Bronchial epithelial cell (primary cell): ENCODE measurements around the gene NALCN. TPM values are rescaled to one million over a fixed set of nuclear protein-coding genes. Genes with fewer than 3 reads are reported as not detected.

Experiments
- DNase-seq: peaks from one replicate; pipeline ENCODE4 v3.0.0-alpha.2; 2010; ENCODE audit warnings: low read depth
- FAIRE-seq: peaks from 2 replicates; lab custom pipeline; 2011; peaks lifted over from hg19 to GRCh38; lab: Jason Lieb, UNC
- H3K27me3 ChIP-seq: 2 replicates; pipeline ENCODE4 v1.5.1; 2011; ENCODE audit warnings: low read length; ENCODE audit not compliant: control insufficient read depth, insufficient read depth
- H3K36me3 ChIP-seq: 2 replicates; pipeline ENCODE4 v1.5.1; 2011; ENCODE audit warnings: low read length; ENCODE audit not compliant: control insufficient read depth, insufficient read depth
- H3K4me3 ChIP-seq: 2 replicates; pipeline ENCODE4 v1.5.1; 2011; ENCODE audit warnings: mild to moderate bottlenecking, low read depth, low read length, control low read depth
- total RNA-seq: library from RNA; depleted of rRNA; stranded (reverse); fragments of >200 nt; gene quantifications from 2 replicates; pipeline ENCODE4 v1.2.1, GENCODE V29; 2014
- TF ChIP-seq, protein P1 (sequence below): IDR thresholded peaks from 2 replicates; pipeline ENCODE4 v1.5.1; 2011; ENCODE audit warnings: mild to moderate bottlenecking, moderate library complexity, low read length, control low read depth, inconsistent platforms; ENCODE audit not compliant: insufficient read depth, severe bottlenecking

NALCN gene
- total RNA-seq, 1 donor from 2014 or later: 0.26 TPM

DNA sequence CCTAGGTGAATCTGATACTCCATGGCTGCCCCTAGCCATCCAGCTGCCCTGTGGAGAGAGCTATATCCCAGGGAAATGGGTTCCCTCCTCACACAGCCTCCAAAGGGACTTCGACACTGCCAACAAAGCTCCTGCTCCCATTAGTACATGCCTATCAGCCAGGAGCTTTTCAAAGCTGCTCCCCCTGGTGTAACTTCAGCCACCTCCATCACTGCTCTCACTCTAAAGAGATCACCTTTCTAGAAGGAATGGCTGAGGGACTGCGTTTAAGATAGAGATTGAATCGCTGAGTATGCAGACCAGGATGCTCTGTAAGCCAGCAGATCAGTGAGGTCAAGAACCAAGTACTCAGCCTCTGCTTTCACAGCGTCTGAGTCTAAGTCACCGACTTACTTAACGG is 213.7 kb downstream of the NALCN start:
- H3K27me3 ChIP-seq: no peaks in the 10 kb centered on the region
- TF ChIP-seq, protein P1, sequence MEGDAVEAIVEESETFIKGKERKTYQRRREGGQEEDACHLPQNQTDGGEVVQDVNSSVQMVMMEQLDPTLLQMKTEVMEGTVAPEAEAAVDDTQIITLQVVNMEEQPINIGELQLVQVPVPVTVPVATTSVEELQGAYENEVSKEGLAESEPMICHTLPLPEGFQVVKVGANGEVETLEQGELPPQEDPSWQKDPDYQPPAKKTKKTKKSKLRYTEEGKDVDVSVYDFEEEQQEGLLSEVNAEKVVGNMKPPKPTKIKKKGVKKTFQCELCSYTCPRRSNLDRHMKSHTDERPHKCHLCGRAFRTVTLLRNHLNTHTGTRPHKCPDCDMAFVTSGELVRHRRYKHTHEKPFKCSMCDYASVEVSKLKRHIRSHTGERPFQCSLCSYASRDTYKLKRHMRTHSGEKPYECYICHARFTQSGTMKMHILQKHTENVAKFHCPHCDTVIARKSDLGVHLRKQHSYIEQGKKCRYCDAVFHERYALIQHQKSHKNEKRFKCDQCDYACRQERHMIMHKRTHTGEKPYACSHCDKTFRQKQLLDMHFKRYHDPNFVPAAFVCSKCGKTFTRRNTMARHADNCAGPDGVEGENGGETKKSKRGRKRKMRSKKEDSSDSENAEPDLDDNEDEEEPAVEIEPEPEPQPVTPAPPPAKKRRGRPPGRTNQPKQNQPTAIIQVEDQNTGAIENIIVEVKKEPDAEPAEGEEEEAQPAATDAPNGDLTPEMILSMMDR: no peak
- H3K4me3 ChIP-seq: no peak overlapping the region
- FAIRE-seq (no peak), DNase-seq (no peak)
- no peaks in the 10 kb centered on the region for H3K36me3 ChIP-seq

DNA sequence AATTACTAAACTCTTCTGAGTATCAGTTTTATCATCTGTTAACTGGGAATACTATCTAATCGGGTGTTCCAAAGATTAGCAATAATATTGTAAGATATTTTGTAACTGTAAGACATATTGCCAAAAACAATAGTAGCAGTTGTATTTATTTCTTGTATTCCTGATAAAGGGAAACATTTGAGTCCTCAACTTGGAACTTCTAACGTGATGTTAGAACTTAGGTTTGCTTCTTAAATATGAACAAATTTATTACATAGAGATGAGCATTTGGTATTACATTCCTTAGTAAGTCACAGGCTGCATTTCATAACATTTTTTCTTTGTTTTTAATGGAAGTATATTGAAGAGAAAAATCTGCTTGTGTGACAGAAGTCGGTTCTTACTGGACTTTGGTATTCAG is 225.3 kb downstream of the NALCN start:
- TF ChIP-seq, protein P1: no peak
- H3K36me3 ChIP-seq: no peaks in the 10 kb centered on the region
- no peak overlapping the region for H3K4me3 ChIP-seq
- H3K27me3 ChIP-seq: no peaks in the 10 kb centered on the region
- FAIRE-seq (no peak), DNase-seq (no peak)

DNA sequence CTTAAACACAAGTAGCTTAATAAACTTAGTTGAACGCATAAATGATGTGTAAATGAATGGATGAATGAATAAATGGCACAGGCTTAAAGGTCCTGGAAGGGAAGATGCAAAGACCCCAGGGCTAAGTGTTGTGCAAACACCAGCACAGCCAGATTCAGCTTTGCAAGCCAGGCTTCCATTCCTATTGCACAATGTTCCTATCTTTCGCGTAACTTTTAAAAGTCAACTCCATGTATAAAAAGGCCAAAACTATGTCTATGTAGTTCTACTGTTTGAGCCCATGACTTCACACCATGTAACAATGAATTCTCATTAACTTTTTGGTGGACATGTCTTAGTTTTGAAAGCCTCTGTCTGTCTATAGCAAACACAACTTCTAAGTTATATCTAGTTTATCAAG is 226.0 kb downstream of the NALCN start:
- no peak overlapping the region for H3K4me3 ChIP-seq
- FAIRE-seq: no peak
- no peaks in the 10 kb centered on the region for H3K36me3 ChIP-seq
- DNase-seq: no peak
- H3K27me3 ChIP-seq: no peaks in the 10 kb centered on the region
- TF ChIP-seq, protein P1: no peak

DNA sequence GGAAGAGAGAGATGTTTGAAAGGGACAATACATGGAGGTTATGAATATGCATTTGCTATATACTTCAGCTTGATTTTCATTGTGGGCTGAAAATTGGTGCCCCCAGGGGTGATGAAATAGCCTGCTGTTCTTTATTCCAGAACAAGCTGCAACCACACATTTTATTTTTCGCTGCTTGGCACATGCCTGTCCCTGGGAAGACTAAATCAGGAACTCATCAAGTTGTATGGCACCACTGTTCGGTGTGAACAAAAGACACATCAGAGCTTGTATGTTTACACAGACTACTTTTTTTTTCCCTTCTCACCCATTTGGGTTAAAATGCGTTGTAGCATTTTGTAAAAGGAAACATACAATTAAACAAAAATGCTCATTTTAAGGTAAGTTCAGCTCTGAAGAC is 230.7 kb downstream of the NALCN start:
- TF ChIP-seq, protein P1: no peak
- no peak for DNase-seq
- FAIRE-seq: no peak
- Histone ChIP-seq H3K27me3 (no peaks in the 10 kb centered on the region), H3K36me3 (no peaks in the 10 kb centered on the region), H3K4me3 (no peak overlapping the region)

DNA sequence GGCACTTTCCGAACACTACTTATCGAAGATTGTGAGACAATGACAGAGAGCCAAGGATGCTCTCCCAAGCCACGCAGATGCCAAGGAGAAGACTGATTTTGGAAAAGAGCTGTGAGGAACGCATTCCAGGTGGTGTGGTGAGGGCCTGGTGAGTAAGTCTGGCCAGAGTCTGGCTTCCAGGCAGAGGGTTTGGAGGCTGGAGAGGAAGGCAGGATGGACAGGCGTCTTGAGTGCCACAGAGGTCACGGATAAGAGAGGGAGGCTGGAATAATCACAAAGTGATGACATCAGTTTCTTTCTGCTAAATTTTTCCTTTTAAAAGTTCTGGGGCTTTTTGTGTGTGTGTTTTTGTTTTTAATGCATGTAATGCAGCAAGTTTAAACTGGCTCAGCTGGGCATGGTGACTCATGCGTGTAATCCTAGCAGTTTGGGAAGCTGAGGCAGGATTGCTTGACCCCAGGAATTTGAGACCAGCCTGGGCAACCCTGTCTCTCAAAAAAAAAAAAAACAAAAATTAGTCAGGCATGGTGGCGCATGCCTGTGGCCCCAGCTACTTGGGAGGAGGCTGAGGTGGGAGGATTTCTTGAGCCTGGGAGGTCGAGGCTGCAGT is 235.1 kb downstream of the NALCN start:
- peak; percentile 23 for FAIRE-seq
- Histone ChIP-seq H3K36me3 (no peaks in the 10 kb centered on the region), H3K27me3 (no peaks in the 10 kb centered on the region), H3K4me3 (no peak overlapping the region)
- peak; percentile 79 for DNase-seq
- TF ChIP-seq, protein P1: no peak

DNA sequence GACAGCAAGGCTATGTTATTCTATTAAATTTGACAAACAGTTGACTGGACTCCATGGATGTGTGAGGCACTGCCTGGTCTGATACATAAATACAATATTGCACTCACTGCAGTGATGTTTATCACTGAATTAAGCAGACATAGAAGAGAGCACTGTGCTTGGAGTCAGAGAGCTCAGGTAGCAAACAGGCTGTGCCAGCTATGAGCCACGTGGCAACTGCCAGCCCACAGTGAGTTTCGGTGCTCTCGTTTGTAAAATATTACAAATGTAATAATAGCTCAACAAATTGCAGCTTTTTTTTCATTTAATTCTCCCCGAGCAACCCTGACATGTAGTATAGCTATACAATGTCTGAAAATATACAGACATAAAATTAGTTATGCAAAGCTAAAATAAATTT is 237.3 kb downstream of the NALCN start:
- Histone ChIP-seq H3K4me3 (no peak overlapping the region), H3K27me3 (no peaks in the 10 kb centered on the region), H3K36me3 (no peaks in the 10 kb centered on the region)
- TF ChIP-seq, protein P1: no peak
- FAIRE-seq (no peak), DNase-seq (no peak)
